VCaP (cell line): ENCODE results near the gene PAPOLG.

Experiments used
- H3K27ac ChIP-seq: fragments of 450-650 bp; 2 replicates; pipeline ENCODE4 v1.5.1; 2017
- TF ChIP-seq, protein P1 (sequence below): fragments of 450-650 bp; conservative IDR thresholded peaks from 2 replicates; pipeline ENCODE4 v1.5.1; 2017; ENCODE audit warnings: mild to moderate bottlenecking, moderate library complexity

PAPOLG gene

DNA sequence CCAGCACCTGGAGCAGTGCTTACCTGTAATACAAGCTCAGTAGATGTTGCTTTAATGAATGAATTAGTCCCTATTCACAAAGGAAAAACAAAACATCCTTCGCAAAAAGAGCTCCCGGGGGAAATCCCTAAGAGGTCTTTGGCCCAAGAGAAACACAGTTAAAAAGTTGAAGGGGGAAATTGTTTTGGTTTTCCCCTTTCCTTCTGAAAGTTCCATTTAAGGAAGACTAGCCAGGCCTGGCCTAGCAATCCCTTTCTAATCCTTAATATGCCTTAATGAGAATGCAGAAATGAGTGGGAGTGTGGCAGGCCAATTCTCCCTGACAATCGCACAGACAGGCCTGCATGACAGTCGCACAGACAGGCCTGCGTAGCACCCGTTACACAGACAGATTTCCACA lies 91.8 kb downstream of the PAPOLG start:
- TF ChIP-seq, protein P1, sequence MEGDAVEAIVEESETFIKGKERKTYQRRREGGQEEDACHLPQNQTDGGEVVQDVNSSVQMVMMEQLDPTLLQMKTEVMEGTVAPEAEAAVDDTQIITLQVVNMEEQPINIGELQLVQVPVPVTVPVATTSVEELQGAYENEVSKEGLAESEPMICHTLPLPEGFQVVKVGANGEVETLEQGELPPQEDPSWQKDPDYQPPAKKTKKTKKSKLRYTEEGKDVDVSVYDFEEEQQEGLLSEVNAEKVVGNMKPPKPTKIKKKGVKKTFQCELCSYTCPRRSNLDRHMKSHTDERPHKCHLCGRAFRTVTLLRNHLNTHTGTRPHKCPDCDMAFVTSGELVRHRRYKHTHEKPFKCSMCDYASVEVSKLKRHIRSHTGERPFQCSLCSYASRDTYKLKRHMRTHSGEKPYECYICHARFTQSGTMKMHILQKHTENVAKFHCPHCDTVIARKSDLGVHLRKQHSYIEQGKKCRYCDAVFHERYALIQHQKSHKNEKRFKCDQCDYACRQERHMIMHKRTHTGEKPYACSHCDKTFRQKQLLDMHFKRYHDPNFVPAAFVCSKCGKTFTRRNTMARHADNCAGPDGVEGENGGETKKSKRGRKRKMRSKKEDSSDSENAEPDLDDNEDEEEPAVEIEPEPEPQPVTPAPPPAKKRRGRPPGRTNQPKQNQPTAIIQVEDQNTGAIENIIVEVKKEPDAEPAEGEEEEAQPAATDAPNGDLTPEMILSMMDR = no peak
- no peak overlapping the region for H3K27ac ChIP-seq
